NCI-H446 treated with DMSO at 0.1 percent for 48 hours (cell line): ENCODE data around the gene SYTL3.
A peak's percentile ranks its signal among the peaks of the same experiment; 100 is the strongest.
"Not testable (repeated sequence)": the region's sequence is repeated elsewhere in the genome, so short reads cannot be mapped to it uniquely, and the experiment has no call there.

Source experiments
- DNase-seq: peaks from one replicate; lab custom pipeline; 2025; lab: John Stamatoyannopoulos, UW

SYTL3 gene

GRCh38 chr6:158694913-158695312 lies 45.1 kb downstream of the SYTL3 start:
- DNase-seq = no peak

GRCh38 chr6:158697811-158698210 lies 48.0 kb downstream of the SYTL3 start:
- no peak for DNase-seq

DNA sequence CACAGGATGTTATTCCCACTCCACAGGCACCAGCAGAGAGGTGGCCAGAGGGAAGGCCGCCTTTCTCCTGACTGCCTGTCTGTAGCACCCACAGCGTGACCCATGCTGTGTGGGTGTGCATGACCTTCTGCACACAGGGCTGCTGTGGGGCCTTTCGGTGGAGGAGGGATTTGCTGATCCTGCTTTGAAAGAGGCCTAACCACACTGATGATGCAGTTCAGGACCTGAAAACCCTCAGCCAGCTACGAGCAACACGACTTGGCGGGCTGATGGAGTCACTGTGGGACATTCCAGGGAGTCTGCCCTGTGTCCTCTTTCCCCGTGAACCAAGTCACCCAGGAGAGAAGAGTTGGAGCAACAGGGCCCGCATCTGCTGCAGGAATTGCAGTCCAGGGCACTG lies 49.1 kb downstream of the SYTL3 start:
- DNase-seq = no peak

GRCh38 chr6:158701268-158701667 lies 51.4 kb downstream of the SYTL3 start:
- not testable (repeated sequence) for DNase-seq

- DNase-seq = peak; percentile 78
Measured at GRCh38 chr6:158703111-158703836, 53.4 kb downstream of the SYTL3 start.

DNA sequence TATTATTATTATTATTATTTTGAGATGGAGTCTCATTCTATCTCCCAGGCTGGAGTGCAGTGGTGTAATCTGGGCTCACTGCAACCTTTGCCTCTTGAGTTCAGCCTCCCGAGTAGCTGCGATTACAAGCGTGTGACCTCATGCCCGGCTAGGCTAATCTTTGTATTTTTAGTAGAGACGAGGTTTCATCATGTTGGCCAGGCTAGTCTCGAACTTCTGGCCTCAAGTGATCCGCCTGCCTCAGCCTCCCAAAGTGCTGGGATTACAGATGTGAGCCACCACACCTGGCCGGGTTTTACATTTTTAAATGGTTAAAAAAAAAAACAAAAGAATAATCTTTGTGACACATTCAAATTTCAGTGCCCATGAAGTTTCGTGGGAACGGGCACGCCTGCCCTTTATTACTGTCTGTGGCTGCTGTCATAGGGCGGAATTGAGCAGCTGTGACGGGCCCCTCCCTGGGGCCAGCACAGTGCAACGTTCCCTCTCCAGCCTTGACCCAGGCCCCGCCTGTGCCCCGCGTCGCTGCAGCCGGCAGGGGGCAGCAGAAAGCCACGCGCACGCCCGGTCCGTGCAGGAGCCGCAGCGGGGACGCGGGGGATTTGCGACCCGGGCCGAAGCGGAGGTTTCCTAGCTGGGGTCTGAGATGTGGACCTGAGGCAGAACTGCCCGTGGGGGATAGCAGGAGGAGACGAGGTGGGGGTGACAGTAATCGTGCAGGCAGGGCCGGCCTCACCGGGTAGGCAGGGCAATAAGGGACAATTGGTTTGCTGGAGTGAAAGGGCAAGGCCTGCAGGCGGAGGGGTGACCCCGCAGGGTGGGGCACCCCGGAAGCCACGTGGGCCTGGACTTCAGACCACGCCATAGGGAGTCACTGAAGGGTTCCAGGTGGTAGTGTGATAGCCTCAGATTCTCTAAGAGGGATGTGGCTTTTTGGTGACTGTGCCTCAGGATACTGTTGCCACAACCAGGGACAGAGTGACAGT lies 54.3 kb downstream of the SYTL3 start:
- peak; percentile 26 for DNase-seq

DNA sequence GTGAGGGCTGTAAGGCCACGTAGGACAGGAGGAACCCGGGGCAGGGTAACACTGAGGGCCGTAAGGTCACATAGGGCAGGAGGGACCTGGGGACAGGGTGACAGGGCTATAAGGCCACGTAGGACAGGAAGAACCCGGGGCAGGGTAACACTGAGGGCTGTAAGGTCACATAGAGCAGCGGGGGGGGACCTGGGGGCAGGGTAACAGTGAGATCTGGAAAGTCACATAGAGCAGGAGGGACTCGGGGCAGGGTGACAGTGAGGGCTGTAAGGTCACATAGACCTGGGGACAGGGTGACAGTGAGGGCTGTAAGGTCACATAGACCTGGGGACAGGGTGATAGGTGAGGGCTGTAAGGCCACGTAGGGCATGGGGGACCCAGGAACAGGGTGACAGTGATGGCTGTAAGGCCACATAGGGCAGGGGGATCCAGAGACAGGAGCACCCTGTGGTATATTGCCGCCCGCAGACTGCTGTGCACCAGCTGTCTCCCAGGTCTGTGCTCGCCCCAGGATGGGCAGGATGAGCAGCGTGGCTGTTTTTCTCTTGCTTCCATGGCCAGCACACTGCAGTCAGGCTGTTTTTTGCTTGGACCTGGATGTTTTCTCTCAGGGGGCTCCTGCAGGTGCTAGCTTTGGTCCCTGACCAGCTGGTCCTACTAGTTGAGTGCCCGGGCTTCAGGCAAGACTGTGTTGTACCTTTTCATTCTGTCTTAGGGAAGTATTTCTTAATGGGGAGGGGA lies 55.7 kb downstream of the SYTL3 start:
- no peak for DNase-seq

GRCh38 chr6:158706369-158706982 lies 56.6 kb downstream of the SYTL3 start:
- DNase-seq = peak; percentile 31

- DNase-seq = no peak
Measured at GRCh38 chr6:158707120-158707820, 57.4 kb downstream of the SYTL3 start.

DNA sequence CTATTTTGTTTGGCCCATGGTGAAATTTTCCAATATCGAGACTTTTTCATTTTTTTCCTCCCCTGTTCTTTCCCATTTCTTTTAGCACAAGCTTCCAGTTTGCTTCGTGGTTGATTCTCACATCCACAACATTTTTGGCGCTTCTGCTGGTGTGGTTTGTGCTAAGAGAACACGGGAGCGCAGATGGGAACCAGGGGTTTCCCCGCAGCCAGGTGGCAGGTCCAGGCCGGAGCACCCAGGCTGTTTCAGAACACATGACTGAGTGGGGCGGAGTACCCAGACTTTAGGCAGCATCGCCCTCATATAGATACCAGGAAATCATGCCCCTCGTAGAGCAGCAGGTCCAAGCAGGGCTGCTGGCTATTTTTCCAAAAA lies 58.0 kb downstream of the SYTL3 start:
- peak; percentile 47 for DNase-seq

GRCh38 chr6:158708239-158708638 lies 58.4 kb downstream of the SYTL3 start:
- peak; percentile 47 for DNase-seq

GRCh38 chr6:158709809-158710208 lies 60.0 kb downstream of the SYTL3 start:
- no peak for DNase-seq

DNA sequence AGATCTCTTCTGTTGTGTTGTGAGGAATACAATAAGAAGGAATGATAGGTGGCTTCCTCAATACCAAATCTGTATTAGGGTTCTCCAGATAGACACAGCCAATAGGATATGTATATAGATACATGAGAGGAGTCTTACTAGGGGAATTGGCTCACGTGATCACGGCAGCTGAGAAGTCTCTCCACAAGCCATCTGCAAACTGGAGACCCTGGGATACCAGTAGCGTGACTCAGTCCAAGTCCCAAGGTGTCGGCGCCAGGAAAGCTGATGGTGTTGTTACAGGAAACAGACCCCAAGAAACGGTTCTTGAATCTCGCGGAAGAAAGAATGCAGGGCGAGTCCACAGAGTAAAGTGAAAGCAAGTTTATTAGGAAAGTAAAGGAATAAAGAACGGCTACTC lies 61.4 kb downstream of the SYTL3 start:
- no peak for DNase-seq

DNA sequence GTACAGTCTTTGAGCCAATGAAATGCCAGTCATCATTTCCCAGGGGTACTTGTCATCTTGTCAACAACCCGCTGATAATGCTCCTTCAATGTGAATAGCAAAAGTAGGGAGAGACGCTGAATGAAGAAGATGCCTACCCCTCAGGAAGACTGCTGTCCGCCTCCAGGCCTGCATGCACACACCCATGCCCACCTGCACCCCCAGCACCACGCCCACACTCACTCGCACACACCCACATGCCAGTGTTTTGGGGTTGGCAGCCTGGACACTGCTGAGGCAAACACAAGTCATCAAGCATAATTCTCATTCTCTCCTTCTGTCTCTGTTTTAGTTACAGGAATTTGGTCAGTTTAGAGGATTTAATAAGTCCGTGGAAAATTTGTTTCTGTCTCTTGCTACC lies 63.6 kb downstream of the SYTL3 start:
- DNase-seq = no peak

- DNase-seq = no peak
Measured at GRCh38 chr6:158714706-158715105, 64.9 kb downstream of the SYTL3 start.

DNA sequence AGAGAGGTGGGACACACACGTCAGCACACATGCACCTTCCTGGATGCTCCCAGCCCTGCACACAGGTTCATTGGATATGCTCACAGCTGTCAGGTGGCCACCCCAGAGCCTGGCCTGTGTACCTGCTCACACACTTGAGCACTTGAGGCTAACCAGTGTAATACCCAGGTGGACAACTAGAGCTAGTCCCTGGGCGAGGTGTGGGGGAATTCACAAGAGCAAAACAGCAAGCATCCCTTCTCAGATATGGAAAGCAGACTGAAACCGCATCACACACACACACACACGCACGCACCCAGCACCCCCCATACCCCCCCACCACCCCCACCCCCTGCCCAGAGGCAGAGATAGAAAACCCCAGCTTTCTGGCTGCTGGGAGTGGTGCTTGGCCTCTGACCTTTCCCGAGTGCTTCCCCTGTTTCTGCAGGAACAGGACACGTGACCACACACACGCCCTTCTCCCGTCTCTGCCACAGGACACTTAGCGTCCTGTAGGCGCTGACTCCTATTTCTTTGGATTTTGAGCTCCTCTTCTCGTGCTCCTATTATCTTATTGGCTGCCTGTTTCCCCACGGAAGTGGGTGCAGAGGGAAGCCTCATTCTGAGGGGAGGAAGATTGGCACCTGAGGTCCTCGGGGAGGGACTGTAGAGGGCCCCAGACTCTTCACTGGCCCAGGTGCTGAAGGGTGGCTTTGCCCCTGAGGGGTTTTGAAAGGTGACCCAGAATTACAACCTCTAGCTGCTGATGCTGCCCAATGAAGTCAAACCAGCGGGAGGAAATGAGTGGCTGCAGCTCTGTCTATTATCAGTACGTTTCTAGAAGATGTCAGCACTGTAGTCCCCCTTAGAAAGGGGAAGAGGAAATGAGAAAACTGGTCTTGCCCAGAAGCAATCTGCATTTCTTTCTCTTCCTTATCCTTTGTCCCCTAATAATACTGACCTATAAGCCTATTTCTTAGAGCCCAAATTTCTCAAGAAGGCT lies 65.8 kb downstream of the SYTL3 start:
- no peak for DNase-seq

DNA sequence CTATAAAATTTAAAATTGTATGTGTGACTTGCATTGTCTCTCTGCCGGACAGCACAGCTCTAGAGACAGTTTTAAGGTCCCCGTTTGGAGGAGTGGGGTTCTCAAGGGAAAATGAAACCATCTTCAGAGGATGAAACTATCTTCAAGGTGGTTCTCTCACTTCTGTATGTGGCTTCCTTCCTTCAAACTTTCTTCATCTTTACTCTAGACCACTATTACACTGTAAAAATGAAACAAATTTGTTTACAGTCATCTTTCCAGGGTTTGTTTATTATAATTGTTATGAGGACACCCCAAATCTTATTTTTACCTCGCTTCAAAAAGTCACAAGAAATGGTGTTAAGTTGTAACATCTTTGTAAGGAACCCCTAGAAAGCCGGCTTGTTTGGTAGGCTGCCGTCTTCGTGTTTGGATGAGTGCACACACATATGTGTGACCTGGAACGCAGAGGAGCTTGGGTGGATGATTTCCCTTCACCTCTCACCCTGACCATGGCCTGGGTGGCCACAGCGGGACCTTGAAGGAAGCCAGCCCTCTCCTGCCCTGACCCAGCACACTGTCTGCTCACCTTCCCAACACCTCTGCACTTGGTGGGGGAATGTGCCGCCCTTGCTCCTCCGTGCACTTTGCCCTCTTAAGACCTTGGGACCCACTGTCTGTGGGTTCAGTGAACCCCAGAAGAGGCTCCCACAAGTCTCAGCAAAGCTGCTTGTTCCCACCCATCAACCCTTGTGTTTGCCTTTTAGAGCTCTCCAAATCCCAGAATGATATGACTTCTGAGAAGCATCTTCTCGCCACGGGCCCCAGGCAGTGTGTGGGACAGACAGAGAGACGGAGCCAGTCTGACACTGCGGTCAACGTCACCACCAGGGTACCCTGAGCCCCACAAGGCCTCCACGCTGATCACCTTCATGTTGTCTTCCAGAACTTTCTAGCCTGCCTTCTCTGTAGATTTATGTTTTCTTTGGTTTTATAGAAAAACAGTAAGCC lies 67.8 kb downstream of the SYTL3 start:
- no peak for DNase-seq

DNA sequence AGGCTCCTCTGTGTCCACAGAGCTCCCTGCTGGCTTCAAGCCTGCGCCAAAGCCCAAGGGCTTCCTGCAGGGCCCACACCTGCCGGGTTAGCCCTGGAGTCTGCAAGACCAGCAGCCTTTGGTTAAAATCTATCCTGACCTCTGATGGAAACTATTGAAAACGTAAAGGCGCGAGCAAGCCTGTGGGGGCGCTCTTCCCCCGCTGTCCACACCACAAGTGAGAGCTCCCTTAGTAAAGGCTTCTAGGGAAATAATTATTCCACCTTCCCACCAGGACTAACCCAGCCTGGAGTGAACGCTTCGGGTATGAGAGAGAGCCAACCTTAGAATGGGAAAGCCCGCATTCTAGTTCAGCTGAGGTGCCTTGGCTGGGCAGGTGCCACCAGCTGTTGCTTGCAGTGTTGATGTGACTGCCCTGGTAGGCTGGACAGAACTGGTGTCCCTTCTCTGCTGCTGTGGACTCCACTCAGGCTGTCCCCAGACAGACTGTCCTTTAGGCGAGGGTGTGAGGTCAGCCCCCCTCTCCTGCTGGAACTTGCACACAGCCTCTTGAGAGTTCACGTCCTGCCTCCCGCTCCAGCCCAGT lies 68.7 kb downstream of the SYTL3 start:
- no peak for DNase-seq
